Panc1 (cell line): ENCODE data around the gene IFNG-AS1. TPM values are rescaled to one million over a fixed set of nuclear protein-coding genes. Genes with fewer than 3 reads are reported as not detected.

Experiments
- ATAC-seq: fragments of 200-7000 bp; cut with Tn5 transposase; 2 replicates; pipeline ENCODE4 v1.9.1; 2020; ENCODE audit warnings: mild to moderate bottlenecking, moderate library complexity
- BruUV-seq: library from RNA; stranded (reverse); fragments of 400-500 nt; replicated peaks from 2 replicates; lab custom pipeline; 2021; lab: Mats Ljungman, UMichigan
- CTCF ChIA-PET: fragments of 300-600 bp; sonication (Branson Sonifier 250); formaldehyde crosslinking; loops from one replicate; lab custom pipeline; 2022; ENCODE audit warnings: antibody characterized with exemption; lab: Charles Lee
- POLR2A ChIA-PET: fragments of 300-600 bp; sonication (Branson Sonifier 250); formaldehyde crosslinking; loops from one replicate; lab custom pipeline; 2022; ENCODE audit warnings: antibody characterized with exemption; lab: Charles Lee
- DNase-seq: peaks from one replicate; pipeline ENCODE4 v3.0.0-alpha.2; 2010; ENCODE audit warnings: low read depth, low spot score
- H3K27ac ChIP-seq: 2 replicates; pipeline ENCODE4 v1.5.1; 2011; ENCODE audit warnings: mild to moderate bottlenecking, low read length, inconsistent platforms
- H3K27me3 ChIP-seq: fragments of 200-500 bp; sonication (Bioruptor generic); 2 replicates; pipeline ENCODE4 v1.6.0; 2014; ENCODE audit warnings: low read length, inconsistent platforms; ENCODE audit not compliant: control insufficient read depth, insufficient read depth
- H3K36me3 ChIP-seq: fragments of 200-500 bp; sonication (Bioruptor generic); 2 replicates; pipeline ENCODE4 v1.5.1; 2014; ENCODE audit warnings: inconsistent platforms, mild to moderate bottlenecking, low read length, moderate library complexity; ENCODE audit not compliant: control insufficient read depth, insufficient read depth
- H3K4me1 ChIP-seq: 2 replicates; pipeline ENCODE4 v1.5.1; 2011; ENCODE audit warnings: inconsistent platforms, mild to moderate bottlenecking, low read length, moderate library complexity; ENCODE audit not compliant: control insufficient read depth, insufficient read depth
- H3K4me3 ChIP-seq, 2 experiments: 2 replicates each; pipeline ENCODE4 v1.5.1; 2011 to 2012; ENCODE audit warnings: low read depth in 2 of 2, low read length in 2 of 2, mild to moderate bottlenecking in 2 of 2, inconsistent platforms in 1 of 2, moderate library complexity in 1 of 2
- H3K9me3 ChIP-seq: fragments of 200-500 bp; sonication (Bioruptor generic); 2 replicates; pipeline ENCODE4 v1.5.1; 2014; ENCODE audit warnings: low read depth, mild to moderate bottlenecking, inconsistent platforms, low read length, moderate library complexity; ENCODE audit not compliant: control insufficient read depth, insufficient read depth
- CTCF ChIP-seq: fragments of 450-650 bp; IDR thresholded peaks from 2 replicates; pipeline ENCODE4 v1.5.1; 2017; ENCODE audit warnings: mild to moderate bottlenecking
- POLR2AphosphoS5 ChIP-seq: IDR thresholded peaks from 2 replicates; pipeline ENCODE4 v1.6.1; 2012; ENCODE audit warnings: mild to moderate bottlenecking, low read depth, low read length, moderate library complexity
- REST ChIP-seq, 2 experiments: IDR thresholded peaks; 2 replicates each; pipeline ENCODE4 v1.6.1; 2011 to 2012; ENCODE audit warnings: low read depth in 2 of 2, control low read depth in 1 of 2, low read length in 1 of 2, mild to moderate bottlenecking in 1 of 2, moderate library complexity in 1 of 2; ENCODE audit not compliant: insufficient read depth in 1 of 2
- SIN3A ChIP-seq: IDR thresholded peaks from 2 replicates; pipeline ENCODE4 v1.6.1; 2012; ENCODE audit warnings: low read depth, mild to moderate bottlenecking, low read length, moderate library complexity, borderline replicate concordance; ENCODE audit not compliant: insufficient read depth
- TCF7L2 ChIP-seq: IDR thresholded peaks from 2 replicates; pipeline ENCODE4 v1.6.1; 2011; ENCODE audit warnings: mild to moderate bottlenecking, low read depth, low read length, inconsistent platforms
- in situ Hi-C: cut with HindIII; loops from 2 replicates; pipeline ENCODE4 v1.10.0; 2016; ENCODE audit warnings: low sequenced_read_pairs, low pct_unique_long_range_greater_than_20kb
- intact Hi-C: fragments of 100-400 bp; cut with micrococcal nuclease; formaldehyde crosslinking; loops from one replicate; pipeline ENCODE4 v1.10.0; 2022; ENCODE audit not compliant: unreplicated experiment
- total RNA-seq: library from RNA; stranded (reverse); gene quantifications from one replicate; pipeline ENCODE4 v1.2.1, GENCODE V29; 2021; ENCODE audit not compliant: unreplicated experiment

The IFNG-AS1 gene
- total RNA-seq, 1 experiment from 2014 or later, result not detected

GRCh38 chr12:67943141-67943892, 45.9 kb upstream of the IFNG-AS1 start:
- DNase-seq, result peak; percentile 47
- ChIA-PET CTCF (interaction anchor here (0.6 to 1.1 kb wide), 5 partner anchors 13 to 656 kb away, joined by 3 to 7 read pairs (median 3); partner anchors contain the start of gene DYRK2), POLR2A (no interaction called here)
- TF ChIP-seq SIN3A (no peak), TCF7L2 (no peak), POLR2AphosphoS5 (no peak), CTCF (peak; percentile 75; the same call in 1 of the 2 replicates)
- Histone ChIP-seq H3K4me3 (no peak overlapping the region), H3K27me3 (peaks cover 22% of the 10 kb centered on the region), H3K27ac (no peak overlapping the region), H3K9me3 (no peaks in the 10 kb centered on the region), H3K36me3 (no peaks in the 10 kb centered on the region), H3K4me1 (no peaks in the 10 kb centered on the region)
- no TSS peak for BruUV-seq
- intact Hi-C loops (loop anchor here (5.0 kb wide), 1 partner anchor 586 kb away; no protein-coding TSS in a partner anchor), in situ Hi-C loops (no loop called here)
- ATAC-seq, result peak; percentile 85

GRCh38 chr12:67944093-67944492, 45.2 kb upstream of the IFNG-AS1 start:
- ChIA-PET POLR2A (no interaction called here), CTCF (no interaction called here)
- intact Hi-C loops, result loop anchor here (5.0 kb wide), 1 partner anchor 587 kb away; no protein-coding TSS in a partner anchor
- peaks cover 22% of the 10 kb centered on the region for H3K27me3 ChIP-seq
- H3K9me3 ChIP-seq, result no peaks in the 10 kb centered on the region
- ATAC-seq, result no peak
- no peak for TF ChIP-seq TCF7L2
- no peak for TF ChIP-seq SIN3A
- TF ChIP-seq CTCF, result no peak
- no peak for TF ChIP-seq POLR2AphosphoS5
- no peaks in the 10 kb centered on the region for H3K4me1 ChIP-seq
- H3K4me3 ChIP-seq, result no peak overlapping the region
- no peaks in the 10 kb centered on the region for H3K36me3 ChIP-seq
- no peak overlapping the region for H3K27ac ChIP-seq
- in situ Hi-C loops, result no loop called here
- no peak for DNase-seq
- BruUV-seq, result no TSS peak

- peaks cover under 1% of the 10 kb centered on the region; the same call in 1 of the 2 replicates for H3K27me3 ChIP-seq
- H3K4me1 ChIP-seq, result no peaks in the 10 kb centered on the region
- CTCF ChIA-PET, result no interaction called here
- no peak overlapping the region for H3K4me3 ChIP-seq
- H3K9me3 ChIP-seq, result no peaks in the 10 kb centered on the region
- DNase-seq, result no peak
- in situ Hi-C loops (no loop called here), intact Hi-C loops (no loop called here)
- no TSS peak for BruUV-seq
- no peak overlapping the region for H3K27ac ChIP-seq
- TF ChIP-seq CTCF, result no peak
- TF ChIP-seq REST (IDR thresholded peaks at IDR 0.05; ENCODE audit: insufficient read depth in 1 of 2, low read depth in 2 of 2, low read length in 1 of 2), result no peak
- TF ChIP-seq TCF7L2, result no peak
- no peak for TF ChIP-seq SIN3A
- no peak for TF ChIP-seq POLR2AphosphoS5
- ATAC-seq, result no peak
- no peaks in the 10 kb centered on the region for H3K36me3 ChIP-seq
- POLR2A ChIA-PET, result no interaction called here
Observed at GRCh38 chr12:67952787-67953186, 36.5 kb upstream of the IFNG-AS1 start.
